22Rv1 (cell line): ENCODE data around the gene RECQL.

ENCODE experiments used
- ZFX ChIP-seq: fragments of 450-650 bp; IDR thresholded peaks from 2 replicates; pipeline ENCODE4 v1.6.1; 2017; ENCODE audit warnings: antibody characterized with exemption, borderline replicate concordance
- TF ChIP-seq, protein P1 (sequence below): fragments of 450-650 bp; IDR thresholded peaks from 2 replicates; pipeline ENCODE4 v1.5.1; 2017; ENCODE audit warnings: mild to moderate bottlenecking

DNA sequence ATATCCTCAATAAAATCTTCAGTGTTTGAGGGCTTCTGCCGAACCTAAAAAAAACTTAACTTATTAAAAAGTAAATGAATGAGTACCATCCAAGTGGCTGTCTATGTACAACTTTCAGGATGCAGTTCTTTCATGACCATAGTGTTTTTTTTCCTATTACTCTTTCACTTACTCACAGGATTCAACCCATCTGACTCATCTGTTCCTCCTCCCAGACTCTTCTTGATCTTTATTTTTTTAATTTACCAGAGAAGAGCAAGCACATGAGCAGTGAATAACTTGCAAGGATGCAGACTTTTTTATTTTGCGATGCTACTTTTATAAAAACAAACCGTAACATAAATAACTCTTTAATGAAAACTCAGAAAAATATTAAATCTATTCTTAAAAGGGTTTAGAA is 24.5 kb downstream of the RECQL start:
- TF ChIP-seq ZFX: no peak
- TF ChIP-seq, protein P1, sequence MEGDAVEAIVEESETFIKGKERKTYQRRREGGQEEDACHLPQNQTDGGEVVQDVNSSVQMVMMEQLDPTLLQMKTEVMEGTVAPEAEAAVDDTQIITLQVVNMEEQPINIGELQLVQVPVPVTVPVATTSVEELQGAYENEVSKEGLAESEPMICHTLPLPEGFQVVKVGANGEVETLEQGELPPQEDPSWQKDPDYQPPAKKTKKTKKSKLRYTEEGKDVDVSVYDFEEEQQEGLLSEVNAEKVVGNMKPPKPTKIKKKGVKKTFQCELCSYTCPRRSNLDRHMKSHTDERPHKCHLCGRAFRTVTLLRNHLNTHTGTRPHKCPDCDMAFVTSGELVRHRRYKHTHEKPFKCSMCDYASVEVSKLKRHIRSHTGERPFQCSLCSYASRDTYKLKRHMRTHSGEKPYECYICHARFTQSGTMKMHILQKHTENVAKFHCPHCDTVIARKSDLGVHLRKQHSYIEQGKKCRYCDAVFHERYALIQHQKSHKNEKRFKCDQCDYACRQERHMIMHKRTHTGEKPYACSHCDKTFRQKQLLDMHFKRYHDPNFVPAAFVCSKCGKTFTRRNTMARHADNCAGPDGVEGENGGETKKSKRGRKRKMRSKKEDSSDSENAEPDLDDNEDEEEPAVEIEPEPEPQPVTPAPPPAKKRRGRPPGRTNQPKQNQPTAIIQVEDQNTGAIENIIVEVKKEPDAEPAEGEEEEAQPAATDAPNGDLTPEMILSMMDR: no peak
